ENCODE results near the gene SPRR1A.

The SPRR1A gene, protein sequence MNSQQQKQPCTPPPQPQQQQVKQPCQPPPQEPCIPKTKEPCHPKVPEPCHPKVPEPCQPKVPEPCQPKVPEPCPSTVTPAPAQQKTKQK

GRCh38 chr1:152983743-152984142, at the start of gene SPRR1A:
Gene SPRR1A, plus strand, starts transcription at chr1:152984081. Its CDS starts 1,150 bp downstream, at chr1:152985231.
- DNase-seq (ENCODE audit: low read depth in 2 of 2): no peak

DNA sequence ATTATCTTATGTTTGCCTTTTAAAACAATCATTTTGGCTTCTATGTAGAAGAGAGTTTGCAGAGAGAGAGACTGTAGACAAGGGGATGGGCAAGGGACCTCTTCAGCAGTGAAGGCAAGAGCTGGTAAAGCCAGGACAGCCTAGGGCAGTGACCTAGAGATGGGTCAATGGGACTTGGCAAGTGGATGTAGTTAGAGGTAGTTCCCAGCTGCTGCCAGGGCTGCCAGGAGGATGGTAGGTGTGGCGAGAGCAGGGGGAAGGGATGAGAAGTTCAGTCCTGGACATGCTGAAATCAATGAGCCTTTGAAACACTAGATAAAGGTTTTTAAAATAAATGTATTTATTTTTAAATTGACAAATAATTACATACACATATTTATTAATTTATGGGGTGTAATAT, 43.3 kb upstream of the SPRR1A start:
- DNase-seq (ENCODE audit: low read depth in 2 of 2): no peak

DNA sequence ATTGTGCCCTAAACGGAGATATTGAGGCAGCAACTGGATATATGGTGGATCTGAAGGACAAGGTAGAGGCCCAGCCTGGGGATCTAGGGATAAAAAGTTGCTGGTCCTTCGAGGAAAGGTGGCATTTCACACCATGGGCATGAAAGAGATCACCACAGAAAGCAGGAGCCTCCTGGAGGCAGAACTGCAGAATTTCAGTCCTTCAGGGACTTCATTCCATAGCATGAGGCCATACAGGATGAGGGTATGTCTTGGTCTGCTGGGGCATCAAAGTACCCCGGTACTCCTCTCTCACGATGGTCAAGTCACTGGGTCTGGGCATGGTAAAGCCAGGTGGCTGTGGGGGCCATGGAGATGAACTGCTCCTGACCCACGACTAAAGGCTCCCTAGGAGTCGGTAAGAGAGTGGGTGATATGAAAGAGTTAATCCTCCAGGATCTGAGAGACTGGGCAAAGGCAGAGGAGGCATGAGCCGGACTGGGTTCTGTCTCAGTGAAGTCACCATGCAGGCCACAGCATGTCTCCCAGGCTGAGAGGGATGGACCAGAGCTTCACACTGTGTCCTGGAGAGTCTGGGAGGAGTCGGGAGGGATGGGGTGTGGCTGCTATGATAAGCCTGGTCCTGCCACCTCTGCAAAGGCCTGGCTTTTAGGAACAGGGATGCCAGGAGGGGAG, 42.7 kb upstream of the SPRR1A start:
- DNase-seq (ENCODE audit: low read depth in 2 of 2): no peak

- no peak for DNase-seq (ENCODE audit: low read depth in 2 of 2)
These were observed 41.7 kb upstream of the SPRR1A start for GRCh38 chr1:152942161-152942560.

DNA sequence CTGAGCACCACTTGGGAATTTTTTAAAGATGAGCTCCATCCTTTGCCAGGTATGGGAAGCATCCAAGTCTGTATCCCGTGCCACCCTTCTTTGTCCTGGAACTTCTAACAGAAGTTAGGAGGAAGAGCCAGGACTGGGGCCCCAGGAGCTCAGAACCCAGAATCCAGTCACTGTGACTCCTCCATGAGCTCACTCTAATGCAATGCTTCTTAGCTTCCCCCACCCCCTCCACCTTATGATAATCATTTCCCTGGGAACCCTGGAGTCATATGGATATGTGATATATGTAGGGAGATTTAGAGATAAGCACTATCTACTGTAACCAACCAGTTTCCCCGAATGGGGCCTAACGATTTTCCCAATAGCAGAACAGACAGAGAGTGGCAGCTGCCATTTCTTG, 37.6 kb upstream of the SPRR1A start:
- DNase-seq (ENCODE audit: low read depth in 2 of 2): no peak

DNA sequence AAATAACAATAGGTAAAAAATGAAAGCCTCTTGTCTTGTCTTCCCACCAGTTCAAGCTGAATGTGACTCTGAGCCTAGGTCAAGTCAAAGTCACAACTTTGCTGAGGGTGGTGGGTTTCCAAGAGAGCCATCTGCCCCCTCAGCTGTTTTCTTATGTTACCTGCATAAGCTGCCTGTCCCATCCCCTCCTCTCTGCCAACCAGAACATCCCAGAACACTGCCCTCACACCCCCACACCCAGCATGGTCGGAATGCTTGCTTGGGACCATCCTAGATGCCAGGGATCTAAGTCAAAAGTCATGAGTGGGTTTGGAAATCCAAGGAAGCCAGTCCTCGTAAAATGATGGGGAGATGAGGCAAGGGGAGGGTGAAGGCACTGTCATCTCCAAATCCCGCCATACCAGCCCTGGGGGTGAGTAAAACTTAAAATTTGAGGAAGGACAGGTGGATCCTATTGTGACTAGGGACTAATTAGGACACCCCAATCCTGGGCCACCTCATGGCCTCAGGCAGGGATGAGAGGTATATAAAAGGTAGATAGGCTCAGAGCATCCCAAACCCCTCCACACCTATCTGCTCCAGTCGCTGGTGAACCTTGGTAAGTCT, 37.1 kb upstream of the SPRR1A start, which contains the start of gene SPRR5:
Gene SPRR5 (plus strand): TSS at position 556 of the 606 bp plus-strand sequence. CDS start 1,349 bp downstream, outside the sequence.
- no peak for DNase-seq (ENCODE audit: low read depth in 2 of 2)

GRCh38 chr1:152951711-152952110, 32.2 kb upstream of the SPRR1A start:
- DNase-seq (ENCODE audit: low read depth in 2 of 2): no peak

DNA sequence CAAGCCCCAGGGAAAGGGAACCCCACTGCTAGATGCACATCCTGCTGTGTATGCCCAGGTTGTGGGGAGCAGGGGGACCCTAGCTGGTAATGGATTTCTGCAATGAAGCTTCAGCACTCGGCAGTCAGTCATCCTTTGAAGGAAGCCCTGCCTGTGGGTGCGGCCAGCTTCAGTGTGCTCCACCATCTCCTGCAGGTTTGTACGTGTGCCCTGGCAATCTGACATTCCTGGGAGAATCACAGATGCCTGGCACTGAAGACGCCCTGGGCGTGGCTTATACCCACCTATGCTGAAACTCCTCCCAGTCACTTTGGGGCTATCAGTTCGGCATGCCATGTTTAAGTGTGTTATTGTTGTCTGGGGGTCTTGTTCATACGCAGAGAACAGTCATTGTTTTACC, 30.1 kb upstream of the SPRR1A start:
- no peak for DNase-seq (ENCODE audit: low read depth in 2 of 2)

DNA sequence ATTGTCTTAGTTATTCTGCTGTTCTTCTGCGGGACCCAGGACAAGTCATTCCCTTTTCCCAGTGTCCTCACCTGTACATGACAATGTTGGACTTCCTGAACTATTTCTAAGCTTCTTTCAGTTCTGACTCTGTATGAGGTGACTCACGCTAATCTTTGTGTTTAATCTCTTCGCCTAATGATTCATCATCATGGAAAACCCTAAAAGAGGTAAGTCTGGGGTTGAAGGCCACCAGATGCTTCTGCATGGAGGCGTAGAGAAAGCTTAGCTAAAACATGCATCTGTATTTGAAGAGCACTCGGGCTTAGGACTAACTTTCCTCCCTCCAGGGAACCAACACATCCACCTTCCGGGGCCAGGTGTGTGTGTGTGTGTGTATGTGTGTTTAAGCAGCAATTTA, 29.4 kb upstream of the SPRR1A start:
- no peak for DNase-seq (ENCODE audit: low read depth in 2 of 2)

- no peak for DNase-seq (ENCODE audit: low read depth in 2 of 2)
These were observed 26.3 kb upstream of the SPRR1A start for GRCh38 chr1:152957561-152957960.

DNA sequence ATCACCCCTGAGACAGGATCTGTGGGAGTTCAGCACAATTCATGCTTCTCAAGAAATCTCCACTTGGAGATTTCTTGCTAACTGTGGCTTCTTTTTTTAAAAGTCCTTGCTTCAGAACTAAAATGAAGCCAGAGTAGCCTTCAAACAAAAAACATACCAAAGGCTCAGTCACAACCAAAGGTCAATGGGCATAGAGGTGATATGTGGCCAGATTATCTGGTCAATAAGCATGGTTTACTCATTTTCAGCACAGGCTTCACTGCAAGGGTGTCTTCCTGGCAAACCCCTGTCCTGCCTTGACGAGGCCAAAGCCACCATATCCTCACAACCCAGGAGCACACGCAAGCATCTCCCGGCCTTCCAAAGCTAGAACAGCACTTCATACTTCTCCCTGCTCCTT, 24.6 kb upstream of the SPRR1A start:
- DNase-seq (ENCODE audit: low read depth in 2 of 2): no peak

- DNase-seq (ENCODE audit: low read depth in 2 of 2): no peak
These were observed 24.0 kb upstream of the SPRR1A start for GRCh38 chr1:152959801-152960451.

DNA sequence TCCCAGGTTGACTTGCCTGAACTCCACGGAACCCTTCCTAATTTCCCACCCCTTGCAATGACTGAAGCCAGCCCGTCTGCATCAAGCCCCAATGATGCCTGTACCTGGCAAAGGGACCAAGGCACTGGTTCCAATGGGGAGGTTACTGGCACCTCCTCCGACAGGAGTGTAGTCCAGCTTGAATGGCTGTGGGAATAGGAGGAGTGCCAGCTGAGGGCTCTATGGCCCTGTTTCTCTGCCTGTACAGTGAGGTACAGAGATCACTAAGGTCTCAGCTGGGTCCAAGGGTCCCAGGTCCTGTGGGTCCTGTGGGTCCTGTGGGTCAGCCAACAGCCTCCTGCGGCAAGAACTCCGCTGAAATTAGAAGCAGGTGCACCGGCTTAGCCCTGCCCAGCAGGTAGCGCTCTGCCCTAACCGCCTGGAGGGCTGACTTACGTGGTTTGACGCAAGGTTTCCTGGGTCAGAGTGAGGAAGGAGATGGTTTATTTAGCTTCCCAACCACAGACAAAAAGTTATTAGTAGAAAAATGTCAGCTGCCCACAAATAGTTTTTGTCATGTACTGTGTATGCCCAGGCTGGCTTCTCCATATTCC, 23.3 kb upstream of the SPRR1A start:
- DNase-seq (ENCODE audit: low read depth in 2 of 2): no peak

- no peak for DNase-seq (ENCODE audit: low read depth in 2 of 2)
These were observed 22.5 kb upstream of the SPRR1A start for GRCh38 chr1:152961226-152961891.

DNA sequence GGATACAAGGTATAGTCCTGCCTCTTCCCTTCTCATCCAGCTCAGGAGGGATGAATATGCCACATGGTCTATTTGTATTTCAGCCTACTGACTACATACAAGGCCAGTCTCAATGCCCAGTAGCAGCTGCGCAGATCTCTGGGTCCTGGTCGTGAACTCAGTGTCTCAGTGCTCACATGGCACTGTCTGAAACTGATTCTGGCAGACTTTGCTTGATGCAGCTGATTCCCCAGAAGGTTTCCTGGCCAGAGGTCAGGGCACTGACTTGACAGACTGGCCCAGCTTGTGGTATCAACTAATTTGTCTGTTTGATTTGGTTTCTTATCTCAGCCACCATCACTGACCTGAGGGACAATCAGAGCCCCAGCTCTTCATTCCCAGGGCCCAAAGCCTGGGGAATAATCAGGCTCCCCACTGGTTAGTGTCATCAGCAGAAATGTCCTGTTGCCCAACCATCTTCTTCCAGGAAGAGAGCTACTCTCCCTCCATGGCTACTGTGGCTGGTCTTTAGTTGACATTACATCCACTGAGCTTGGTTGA, 20.9 kb upstream of the SPRR1A start:
- DNase-seq (ENCODE audit: low read depth in 2 of 2): no peak

DNA sequence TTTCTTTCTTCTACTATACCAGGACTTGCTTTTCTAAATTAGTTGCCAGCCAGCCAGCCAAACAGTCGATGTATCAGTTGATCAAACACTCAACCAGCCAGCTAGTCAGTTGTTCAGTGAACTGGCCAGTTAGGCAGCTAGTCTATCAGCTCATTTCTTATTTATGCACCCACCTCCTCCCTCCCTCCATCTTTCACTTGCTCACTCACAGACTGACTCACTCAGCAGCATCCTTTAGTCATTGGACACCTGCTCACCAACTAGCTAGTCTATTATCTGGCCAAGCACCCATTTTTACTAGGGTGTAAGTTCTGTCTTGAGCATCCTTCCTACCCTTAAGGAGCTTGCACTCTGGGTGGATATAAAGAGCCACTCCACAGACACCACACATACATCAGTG, 19.3 kb upstream of the SPRR1A start:
- no peak for DNase-seq (ENCODE audit: low read depth in 2 of 2)

DNA sequence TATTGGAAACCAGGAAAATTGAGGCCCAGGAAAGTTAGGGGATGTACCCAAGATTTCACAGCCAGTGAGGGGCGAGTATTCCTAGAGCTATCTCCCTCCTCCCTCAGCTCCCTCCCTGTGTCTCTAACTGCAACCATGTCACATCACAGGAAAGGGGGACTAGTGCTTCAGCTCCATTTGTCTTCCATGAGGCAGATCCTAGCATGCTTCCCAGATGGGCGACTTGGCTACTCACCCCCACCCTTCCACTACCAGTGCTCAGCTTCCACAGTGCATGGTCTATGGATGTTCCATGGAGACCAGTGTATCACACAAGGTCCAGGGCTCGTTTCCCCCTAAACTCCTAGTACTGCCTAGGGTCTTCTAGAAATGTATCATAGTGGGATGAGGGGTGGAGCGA, 18.0 kb upstream of the SPRR1A start:
- no peak for DNase-seq (ENCODE audit: low read depth in 2 of 2)

DNA sequence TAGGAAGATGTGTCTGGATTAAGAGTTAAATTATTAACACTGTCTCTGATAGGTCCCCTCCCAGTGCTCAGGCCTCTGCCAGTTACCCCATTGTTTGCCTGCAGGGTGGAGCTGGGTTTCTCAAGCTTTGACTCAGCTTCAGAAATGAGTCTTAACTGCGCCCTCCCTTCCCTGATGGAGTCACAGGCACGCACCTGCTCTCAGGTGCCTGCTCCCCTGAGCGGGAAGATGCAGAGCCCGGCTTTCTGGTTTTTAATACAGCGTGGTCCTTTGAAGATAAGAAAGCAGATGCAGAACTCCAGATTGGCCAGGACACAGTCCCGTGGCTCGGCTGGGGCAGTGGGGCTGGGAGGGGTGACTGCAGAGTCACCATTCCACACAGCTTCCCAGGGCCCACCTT, 16.7 kb upstream of the SPRR1A start:
- DNase-seq (ENCODE audit: low read depth in 2 of 2): no peak

GRCh38 chr1:152968248-152968647, 15.6 kb upstream of the SPRR1A start:
- DNase-seq (ENCODE audit: low read depth in 2 of 2): no peak

DNA sequence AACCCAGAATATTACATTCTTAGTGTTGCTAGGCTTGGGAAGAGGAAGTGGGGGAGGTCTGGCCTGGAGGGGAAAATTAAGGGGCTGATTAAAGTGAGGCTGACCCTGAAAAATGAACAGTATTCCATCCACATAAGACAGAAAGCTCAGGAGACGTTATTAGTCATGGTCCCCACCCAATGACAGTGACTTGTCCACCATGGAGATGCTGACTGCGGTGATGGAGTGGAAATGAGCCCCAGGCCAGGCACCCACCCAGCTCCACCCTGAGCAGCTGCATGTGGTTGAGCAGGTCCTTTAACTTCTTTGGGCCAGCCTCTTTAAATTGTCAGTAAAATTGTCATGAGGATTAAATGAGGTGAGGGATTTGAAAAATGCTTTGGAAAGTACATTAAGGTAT, 14.8 kb upstream of the SPRR1A start:
- DNase-seq (ENCODE audit: low read depth in 2 of 2): no peak

- no peak for DNase-seq (ENCODE audit: low read depth in 2 of 2)
These were observed 13.4 kb upstream of the SPRR1A start, which contains the start of gene SPRR4 for GRCh38 chr1:152970495-152970894. Gene SPRR4, plus strand, starts transcription at chr1:152970648. Its CDS starts 1,243 bp downstream, at chr1:152971891.

Data from activated CD4-positive, alpha-beta T cell treated with anti-CD3 and anti-CD28 coated beads for 24 hours (primary cell).